ENCODE results near the gene ZNF683.

ZNF683 gene

GRCh38 chr1:26404641-26405040, 32.1 kb upstream of the ZNF683 start:
- no peak for TF ChIP-seq POLR2A (IDR thresholded peaks at IDR 0.05; ENCODE audit: extremely low read depth, insufficient read length)
- no peak for TF ChIP-seq CTCF (IDR thresholded peaks at IDR 0.05; ENCODE audit: low read depth, low read length)
- no peak for TF ChIP-seq MYC (IDR thresholded peaks at IDR 0.05; ENCODE audit: low read depth, low read length)
- DNase-seq (ENCODE audit: low read depth), result no peak
- no peak overlapping the region for H3K4me3 ChIP-seq (ENCODE audit: low read depth, low read length)

- H3K4me3 ChIP-seq (ENCODE audit: low read depth, low read length), result no peak overlapping the region
- TF ChIP-seq MYC (IDR thresholded peaks at IDR 0.05; ENCODE audit: low read depth, low read length) (no peak), MAX (IDR thresholded peaks at IDR 0.05; ENCODE audit: low read depth, low read length) (no peak), POLR2A (IDR thresholded peaks at IDR 0.05; ENCODE audit: extremely low read depth, insufficient read length) (no peak), CTCF (IDR thresholded peaks at IDR 0.05; ENCODE audit: low read depth, low read length) (no peak)
- no peak for DNase-seq (ENCODE audit: low read depth)
Measured at GRCh38 chr1:26403656-26404055, 31.1 kb upstream of the ZNF683 start.

GRCh38 chr1:26401891-26402290, 29.3 kb upstream of the ZNF683 start:
- no peak overlapping the region for H3K4me3 ChIP-seq (ENCODE audit: low read depth, low read length)
- no peak for TF ChIP-seq CTCF (IDR thresholded peaks at IDR 0.05; ENCODE audit: low read depth, low read length)
- no peak for TF ChIP-seq MAX (IDR thresholded peaks at IDR 0.05; ENCODE audit: low read depth, low read length)
- no peak for DNase-seq (ENCODE audit: low read depth)

- TF ChIP-seq POLR2A (IDR thresholded peaks at IDR 0.05; ENCODE audit: extremely low read depth, insufficient read length) (no peak), MAX (IDR thresholded peaks at IDR 0.05; ENCODE audit: low read depth, low read length) (no peak), MYC (IDR thresholded peaks at IDR 0.05; ENCODE audit: low read depth, low read length) (no peak), CTCF (IDR thresholded peaks at IDR 0.05; ENCODE audit: low read depth, low read length) (no peak)
- no peak for DNase-seq (ENCODE audit: low read depth)
- no peak overlapping the region for H3K4me3 ChIP-seq (ENCODE audit: low read depth, low read length)
Measured at GRCh38 chr1:26399034-26399433, 26.5 kb upstream of the ZNF683 start.

- no peak for DNase-seq (ENCODE audit: low read depth)
- no peak overlapping the region for H3K4me3 ChIP-seq (ENCODE audit: low read depth, low read length)
- TF ChIP-seq MAX (IDR thresholded peaks at IDR 0.05; ENCODE audit: low read depth, low read length), result no peak
- TF ChIP-seq MYC (IDR thresholded peaks at IDR 0.05; ENCODE audit: low read depth, low read length), result no peak
- no peak for TF ChIP-seq POLR2A (IDR thresholded peaks at IDR 0.05; ENCODE audit: extremely low read depth, insufficient read length)
- TF ChIP-seq CTCF (IDR thresholded peaks at IDR 0.05; ENCODE audit: low read depth, low read length), result no peak
Measured at GRCh38 chr1:26395754-26396153, 23.2 kb upstream of the ZNF683 start.

- no peak overlapping the region for H3K4me3 ChIP-seq (ENCODE audit: low read depth, low read length)
- DNase-seq (ENCODE audit: low read depth), result peak; percentile 74
- TF ChIP-seq CTCF (IDR thresholded peaks at IDR 0.05; ENCODE audit: low read depth, low read length), result peak; percentile 88
- TF ChIP-seq POLR2A (IDR thresholded peaks at IDR 0.05; ENCODE audit: extremely low read depth, insufficient read length), result no peak
- 0 out of 2 replicates have a peak, but pooled peaks have one; percentile 4 for TF ChIP-seq MAX (IDR thresholded peaks at IDR 0.05; ENCODE audit: low read depth, low read length)
- no peak for TF ChIP-seq MYC (IDR thresholded peaks at IDR 0.05; ENCODE audit: low read depth, low read length)
Measured at GRCh38 chr1:26391450-26391849, 18.9 kb upstream of the ZNF683 start.

All from NB4 (cell line).